Upper lobe of left lung (tissue), 6 donors: ENCODE measurements around the gene RDH14. TPM values are rescaled to one million over a fixed set of nuclear protein-coding genes. Genes with fewer than 3 reads are reported as not detected.

Experiments used
- ATAC-seq, 2 donors: fragments of 200-7000 bp; cut with Tn5 transposase; one replicate each; pipeline ENCODE4 v1.9.1; 2022; ENCODE audit warnings: mild to moderate bottlenecking in 2 of 2, moderate library complexity in 2 of 2; ENCODE audit not compliant: low FRiP score in 2 of 2
- DNase-seq, 2 donors: peaks; one replicate each; pipeline ENCODE4 v3.0.0-alpha.2; 2019 to 2020
- H3K27ac ChIP-seq, 4 donors: fragments of 200-600 bp; sonication (generic); one replicate each; pipeline ENCODE4 v1.5.1; 2016 to 2019
- H3K27me3 ChIP-seq, 4 donors: fragments of 200-600 bp; sonication (generic); one replicate each; pipeline ENCODE4 v1.5.1; 2017 to 2019
- H3K36me3 ChIP-seq, 4 donors: fragments of 200-600 bp; sonication (generic); one replicate each; pipeline ENCODE4 v1.5.1; 2016 to 2019
- H3K4me1 ChIP-seq, 4 donors: fragments of 200-600 bp; sonication (generic); one replicate each; pipeline ENCODE4 v1.5.1; 2018 to 2019
- H3K4me3 ChIP-seq, 4 donors: fragments of 200-600 bp; sonication (generic); one replicate each; pipeline ENCODE4 v1.5.1; 2017 to 2019; ENCODE audit warnings: mild to moderate bottlenecking in 2 of 4, moderate library complexity in 1 of 4
- H3K9me3 ChIP-seq, 4 donors: fragments of 200-600 bp; sonication (generic); one replicate each; pipeline ENCODE4 v1.5.1; 2018 to 2019
- EP300 ChIP-seq, 4 donors: sonication (generic); formaldehyde crosslinking; IDR thresholded peaks; one replicate each; pipeline ENCODE4 v1.5.1; 2017; ENCODE audit warnings: antibody characterized with exemption in 4 of 4, control low read depth in 2 of 4
- POLR2A ChIP-seq, 4 donors: fragments of 450-650 bp; IDR thresholded peaks; one replicate each; pipeline ENCODE4 v1.5.1; 2016 to 2017; ENCODE audit warnings: antibody characterized with exemption in 4 of 4, mild to moderate bottlenecking in 2 of 4
- POLR2AphosphoS5 ChIP-seq, 2 donors: sonication (generic); formaldehyde crosslinking; IDR thresholded peaks; one replicate each; pipeline ENCODE4 v1.5.1; 2017; ENCODE audit warnings: antibody characterized with exemption in 2 of 2
- whole genome bisulfite sequencing, 2 donors: methylation state at CpG; one replicate each; pipeline ENCODE4 v1.1.5; 2017 to 2018; 5-methylcytosine and 5-hydroxymethylcytosine counted together
- total RNA-seq, 6 donors: library from RNA; depleted of rRNA in 4 of 6; stranded (reverse); fragments of >200 nt in 4 of 6; gene quantifications; one replicate each; pipeline versions ENCODE4 v1.1.0 to v1.2.1, GENCODE V29; 2016 to 2021
- TF ChIP-seq, protein P1 (sequence below), 6 experiments: fragments of 450-650 bp in 4 of 6; fragments of 200-600 bp in 2 of 6; sonication (generic) in 2 of 6; IDR thresholded peaks; one replicate each; pipeline ENCODE4 v1.5.1; 2016 to 2019; ENCODE audit warnings: antibody characterized with exemption in 6 of 6
- donor health status: DM: no; HTN: no; CAD: no; lungs with moderate emphysema.
- donor health status: DM: no; HTN: yes; CAD: no; lungs with severe emphysema.

Gene RDH14
- total RNA-seq, 6 donors from 2014 or later = 16.2 to 35.2 (median 26.8) TPM

GRCh38 chr2:18517386-18517785 is 43.1 kb downstream of the RDH14 start:
- Histone ChIP-seq H3K4me3 (no peak overlapping the region), H3K9me3 (no peaks in the 10 kb centered on the region), H3K4me1 (peaks cover 4 to 24% (median 12%) of the 10 kb centered on the region in 4 donors), H3K27ac (no peak overlapping the region), H3K27me3 (no peaks in the 10 kb centered on the region), H3K36me3 (no peaks in the 10 kb centered on the region)
- ATAC-seq (no peak), DNase-seq (no peak)
- WGBS, 2 donors = 75 to 76% methylated on average over 1 of the region's 1 CpG
- no peak for TF ChIP-seq POLR2A (IDR thresholded peaks at IDR 0.05)
- TF ChIP-seq EP300 (IDR thresholded peaks at IDR 0.05) = no peak
- TF ChIP-seq, protein P1, sequence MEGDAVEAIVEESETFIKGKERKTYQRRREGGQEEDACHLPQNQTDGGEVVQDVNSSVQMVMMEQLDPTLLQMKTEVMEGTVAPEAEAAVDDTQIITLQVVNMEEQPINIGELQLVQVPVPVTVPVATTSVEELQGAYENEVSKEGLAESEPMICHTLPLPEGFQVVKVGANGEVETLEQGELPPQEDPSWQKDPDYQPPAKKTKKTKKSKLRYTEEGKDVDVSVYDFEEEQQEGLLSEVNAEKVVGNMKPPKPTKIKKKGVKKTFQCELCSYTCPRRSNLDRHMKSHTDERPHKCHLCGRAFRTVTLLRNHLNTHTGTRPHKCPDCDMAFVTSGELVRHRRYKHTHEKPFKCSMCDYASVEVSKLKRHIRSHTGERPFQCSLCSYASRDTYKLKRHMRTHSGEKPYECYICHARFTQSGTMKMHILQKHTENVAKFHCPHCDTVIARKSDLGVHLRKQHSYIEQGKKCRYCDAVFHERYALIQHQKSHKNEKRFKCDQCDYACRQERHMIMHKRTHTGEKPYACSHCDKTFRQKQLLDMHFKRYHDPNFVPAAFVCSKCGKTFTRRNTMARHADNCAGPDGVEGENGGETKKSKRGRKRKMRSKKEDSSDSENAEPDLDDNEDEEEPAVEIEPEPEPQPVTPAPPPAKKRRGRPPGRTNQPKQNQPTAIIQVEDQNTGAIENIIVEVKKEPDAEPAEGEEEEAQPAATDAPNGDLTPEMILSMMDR (IDR thresholded peaks at IDR 0.05) = no peak
- no peak for TF ChIP-seq POLR2AphosphoS5 (IDR thresholded peaks at IDR 0.05)

DNA sequence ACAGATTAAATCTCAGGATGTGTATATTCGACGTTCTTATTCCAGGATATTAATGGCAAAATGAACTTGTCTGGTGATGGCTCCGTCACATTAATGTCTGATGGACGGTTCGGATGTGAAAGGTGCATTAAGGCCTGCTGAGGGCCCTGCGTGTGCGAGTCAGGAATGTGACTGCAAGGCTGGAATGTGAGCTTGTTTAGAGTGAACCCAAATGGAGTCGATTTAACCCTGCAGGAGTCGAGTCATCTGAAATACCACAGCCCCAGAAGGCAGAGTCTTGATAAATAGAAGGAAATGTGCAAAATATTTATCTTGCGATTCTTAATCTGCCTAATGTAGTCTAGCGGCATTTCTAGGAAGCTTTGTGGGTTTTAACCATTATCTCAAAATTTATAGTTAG is 44.3 kb downstream of the RDH14 start:
- DNase-seq (no peak), ATAC-seq (no peak)
- Histone ChIP-seq H3K36me3 (no peaks in the 10 kb centered on the region), H3K4me1 (peaks cover 4 to 24% (median 12%) of the 10 kb centered on the region in 4 donors), H3K27me3 (no peaks in the 10 kb centered on the region), H3K27ac (no peak overlapping the region), H3K9me3 (no peaks in the 10 kb centered on the region), H3K4me3 (no peak overlapping the region)
- TF ChIP-seq, protein P1 (IDR thresholded peaks at IDR 0.05) = no peak
- TF ChIP-seq EP300 (IDR thresholded peaks at IDR 0.05) = no peak
- no peak for TF ChIP-seq POLR2AphosphoS5 (IDR thresholded peaks at IDR 0.05)
- no peak for TF ChIP-seq POLR2A (IDR thresholded peaks at IDR 0.05)
- 41 to 46% methylated on average over 11 of the region's 11 CpGs for WGBS, 2 donors

DNA sequence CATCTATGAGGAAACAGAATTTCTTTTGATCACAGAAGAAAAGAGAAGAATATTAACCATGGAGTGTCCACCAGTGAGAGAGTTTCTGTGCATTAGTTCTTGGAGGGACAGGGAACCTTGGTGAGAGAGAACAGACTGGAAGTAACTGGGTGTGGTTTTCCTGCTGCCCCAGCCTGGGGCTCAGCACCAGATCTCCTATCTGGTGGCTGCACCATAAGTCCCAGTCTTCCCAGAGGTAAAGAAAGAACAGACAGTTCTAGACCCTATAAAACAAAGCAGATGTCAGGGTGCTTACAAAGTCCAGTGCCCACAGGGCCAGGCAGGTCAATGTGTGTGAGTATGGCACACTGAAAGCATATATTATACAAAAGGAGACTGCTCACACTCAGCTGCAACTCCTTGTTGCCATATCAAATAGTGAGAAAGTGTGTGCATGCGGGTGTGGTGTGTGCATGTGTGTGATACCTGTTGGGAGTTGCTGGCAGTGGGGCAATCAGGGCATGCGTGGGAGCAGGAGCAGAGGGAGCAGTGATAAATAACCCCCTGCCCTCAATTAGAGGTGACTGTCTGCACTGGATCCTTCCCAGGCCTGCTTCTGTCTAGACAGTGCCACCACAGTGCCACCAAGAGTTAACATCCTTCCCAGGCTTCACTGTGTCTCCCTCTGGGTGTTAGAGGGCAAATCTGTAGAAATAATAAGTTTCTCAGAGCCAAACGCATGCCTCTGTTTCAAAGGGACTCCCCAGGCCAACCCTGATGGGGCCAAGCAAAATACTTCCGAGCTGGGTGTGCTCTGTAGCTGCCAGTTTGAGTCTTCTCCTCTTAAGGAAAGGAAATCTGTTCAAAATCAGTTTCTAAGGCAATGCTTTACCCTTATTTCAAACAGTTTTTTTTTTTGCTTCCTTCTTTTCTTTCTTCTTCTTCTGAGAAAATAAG is 45.7 kb downstream of the RDH14 start:
- H3K27ac ChIP-seq = peak overlapping the region in 1 of 4 donors; percentile 45
- no peaks in the 10 kb centered on the region for H3K27me3 ChIP-seq
- no peak overlapping the region for H3K4me3 ChIP-seq
- 77 to 80% methylated on average over 4 of the region's 4 CpGs for WGBS, 2 donors
- DNase-seq (no peak), ATAC-seq (no peak)
- H3K36me3 ChIP-seq = no peaks in the 10 kb centered on the region
- H3K4me1 ChIP-seq = peaks cover 4 to 17% (median 12%) of the 10 kb centered on the region in 4 donors
- TF ChIP-seq, protein P1 (IDR thresholded peaks at IDR 0.05) = no peak
- TF ChIP-seq POLR2A (IDR thresholded peaks at IDR 0.05) (no peak), POLR2AphosphoS5 (IDR thresholded peaks at IDR 0.05) (no peak), EP300 (IDR thresholded peaks at IDR 0.05) (no peak)
- no peaks in the 10 kb centered on the region for H3K9me3 ChIP-seq

DNA sequence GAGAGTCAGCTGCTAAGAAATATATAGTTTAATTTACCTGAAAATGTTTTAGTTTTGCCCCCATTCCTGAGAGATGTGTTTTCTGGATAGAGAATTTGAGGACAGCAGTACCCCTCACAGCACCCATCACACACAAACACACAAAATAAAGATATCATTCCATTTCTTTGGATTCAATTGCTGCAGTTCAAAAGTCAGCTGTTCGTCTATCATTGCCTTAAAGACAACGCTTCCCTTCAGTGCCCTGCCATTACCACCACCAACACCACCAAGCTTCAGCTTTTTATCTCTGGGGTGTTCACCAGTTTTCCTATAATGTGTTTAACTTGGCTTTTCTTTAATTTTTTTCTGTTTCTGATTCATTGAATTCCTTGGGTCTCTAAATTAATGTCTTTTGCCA is 49.7 kb downstream of the RDH14 start:
- Histone ChIP-seq H3K9me3 (no peaks in the 10 kb centered on the region), H3K27ac (no peak overlapping the region), H3K27me3 (no peaks in the 10 kb centered on the region), H3K36me3 (no peaks in the 10 kb centered on the region), H3K4me1 (peaks cover 4 to 12% (median 9%) of the 10 kb centered on the region in 4 donors), H3K4me3 (no peak overlapping the region)
- TF ChIP-seq POLR2AphosphoS5 (IDR thresholded peaks at IDR 0.05) (no peak), POLR2A (IDR thresholded peaks at IDR 0.05) (no peak), EP300 (IDR thresholded peaks at IDR 0.05) (no peak)
- TF ChIP-seq, protein P1 (IDR thresholded peaks at IDR 0.05) = no peak
- ATAC-seq (no peak), DNase-seq (no peak)
- WGBS, 2 donors = 90 to 100% methylated on average over 2 of the region's 2 CpGs
